ENCODE data around the gene TMIE. TPM values are rescaled to one million over a fixed set of nuclear protein-coding genes. Genes with fewer than 3 reads are reported as not detected.

TMIE gene
- total RNA-seq, 1 experiment from 2014 or later: 0.26 TPM

DNA sequence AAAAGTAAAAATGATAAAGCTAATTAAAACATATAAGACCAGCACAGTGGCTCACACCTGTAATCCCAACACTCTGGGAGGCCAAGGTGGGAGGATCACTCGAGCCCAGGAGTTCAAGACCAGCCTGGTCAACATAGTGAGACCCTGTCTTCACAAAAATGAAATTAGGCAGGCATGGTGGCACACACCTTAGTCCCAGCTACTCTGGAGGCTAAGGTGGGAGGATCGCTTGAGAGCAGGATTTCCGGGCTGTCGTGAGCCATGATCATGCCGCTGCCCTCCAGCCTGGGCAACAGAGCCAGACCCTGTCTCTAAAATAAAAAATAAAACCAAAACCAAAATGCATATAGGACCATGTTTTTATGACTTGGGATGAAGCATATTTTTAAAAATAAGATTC lies 21.3 kb downstream of the TMIE start:
- intact Hi-C loops (cut with micrococcal nuclease): no loop called here
- Mint-ChIP-seq H3K4me1 (ENCODE audit: insufficient read depth, unreplicated experiment) (no peaks in the 10 kb centered on the region), H3K4me3 (ENCODE audit: unreplicated experiment) (no peak overlapping the region), H3K27ac (ENCODE audit: low read depth, unreplicated experiment) (no peak overlapping the region), H3K36me3 (ENCODE audit: insufficient read depth, unreplicated experiment) (no peaks in the 10 kb centered on the region), H3K9me3 (ENCODE audit: unreplicated experiment) (no peaks in the 10 kb centered on the region), H3K27me3 (ENCODE audit: insufficient read depth, unreplicated experiment) (peaks cover 27% of the 10 kb centered on the region)
- TF ChIP-seq, protein P1, sequence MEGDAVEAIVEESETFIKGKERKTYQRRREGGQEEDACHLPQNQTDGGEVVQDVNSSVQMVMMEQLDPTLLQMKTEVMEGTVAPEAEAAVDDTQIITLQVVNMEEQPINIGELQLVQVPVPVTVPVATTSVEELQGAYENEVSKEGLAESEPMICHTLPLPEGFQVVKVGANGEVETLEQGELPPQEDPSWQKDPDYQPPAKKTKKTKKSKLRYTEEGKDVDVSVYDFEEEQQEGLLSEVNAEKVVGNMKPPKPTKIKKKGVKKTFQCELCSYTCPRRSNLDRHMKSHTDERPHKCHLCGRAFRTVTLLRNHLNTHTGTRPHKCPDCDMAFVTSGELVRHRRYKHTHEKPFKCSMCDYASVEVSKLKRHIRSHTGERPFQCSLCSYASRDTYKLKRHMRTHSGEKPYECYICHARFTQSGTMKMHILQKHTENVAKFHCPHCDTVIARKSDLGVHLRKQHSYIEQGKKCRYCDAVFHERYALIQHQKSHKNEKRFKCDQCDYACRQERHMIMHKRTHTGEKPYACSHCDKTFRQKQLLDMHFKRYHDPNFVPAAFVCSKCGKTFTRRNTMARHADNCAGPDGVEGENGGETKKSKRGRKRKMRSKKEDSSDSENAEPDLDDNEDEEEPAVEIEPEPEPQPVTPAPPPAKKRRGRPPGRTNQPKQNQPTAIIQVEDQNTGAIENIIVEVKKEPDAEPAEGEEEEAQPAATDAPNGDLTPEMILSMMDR (IDR thresholded peaks at IDR 0.05; ENCODE audit: unreplicated experiment): no peak
- DNase-seq (ENCODE audit: unreplicated experiment): no peak
- BruUV-seq (replicated peaks): no TSS peak
- ChIA-PET POLR2A (no interaction called here), CTCF (no interaction called here)

GRCh38 chr3:46724424-46724823 lies 23.2 kb downstream of the TMIE start:
- ChIA-PET CTCF (interaction anchor here (0.7 to 1.3 kb wide), 2 partner anchors 127 to 142 kb away, joined by 3 read pairs; no protein-coding TSS in a partner anchor), POLR2A (no interaction called here)
- Mint-ChIP-seq H3K27ac (ENCODE audit: low read depth, unreplicated experiment) (no peak overlapping the region), H3K36me3 (ENCODE audit: insufficient read depth, unreplicated experiment) (no peaks in the 10 kb centered on the region), H3K4me3 (ENCODE audit: unreplicated experiment) (no peak overlapping the region), H3K4me1 (ENCODE audit: insufficient read depth, unreplicated experiment) (no peaks in the 10 kb centered on the region), H3K27me3 (ENCODE audit: insufficient read depth, unreplicated experiment) (peaks cover 29% of the 10 kb centered on the region), H3K9me3 (ENCODE audit: unreplicated experiment) (no peaks in the 10 kb centered on the region)
- intact Hi-C loops (cut with micrococcal nuclease): no loop called here
- no TSS peak for BruUV-seq (replicated peaks)
- DNase-seq (ENCODE audit: unreplicated experiment): no peak
- TF ChIP-seq, protein P1 (IDR thresholded peaks at IDR 0.05; ENCODE audit: unreplicated experiment): no peak

- ChIA-PET POLR2A (no interaction called here), CTCF (interaction anchor here (0.9 kb wide), 1 partner anchor 16 kb away, joined by 3 read pairs; no protein-coding TSS in a partner anchor)
- Mint-ChIP-seq H3K9me3 (ENCODE audit: unreplicated experiment) (no peaks in the 10 kb centered on the region), H3K27me3 (ENCODE audit: insufficient read depth, unreplicated experiment) (peaks cover 31% of the 10 kb centered on the region), H3K4me1 (ENCODE audit: insufficient read depth, unreplicated experiment) (no peaks in the 10 kb centered on the region), H3K4me3 (ENCODE audit: unreplicated experiment) (no peak overlapping the region), H3K27ac (ENCODE audit: low read depth, unreplicated experiment) (no peak overlapping the region), H3K36me3 (ENCODE audit: insufficient read depth, unreplicated experiment) (no peaks in the 10 kb centered on the region)
- TF ChIP-seq, protein P1 (IDR thresholded peaks at IDR 0.05; ENCODE audit: unreplicated experiment): no peak
- no peak for DNase-seq (ENCODE audit: unreplicated experiment)
- intact Hi-C loops (cut with micrococcal nuclease): no loop called here
- no TSS peak for BruUV-seq (replicated peaks)
Measured at GRCh38 chr3:46725621-46726314, 24.6 kb downstream of the TMIE start.

DNA sequence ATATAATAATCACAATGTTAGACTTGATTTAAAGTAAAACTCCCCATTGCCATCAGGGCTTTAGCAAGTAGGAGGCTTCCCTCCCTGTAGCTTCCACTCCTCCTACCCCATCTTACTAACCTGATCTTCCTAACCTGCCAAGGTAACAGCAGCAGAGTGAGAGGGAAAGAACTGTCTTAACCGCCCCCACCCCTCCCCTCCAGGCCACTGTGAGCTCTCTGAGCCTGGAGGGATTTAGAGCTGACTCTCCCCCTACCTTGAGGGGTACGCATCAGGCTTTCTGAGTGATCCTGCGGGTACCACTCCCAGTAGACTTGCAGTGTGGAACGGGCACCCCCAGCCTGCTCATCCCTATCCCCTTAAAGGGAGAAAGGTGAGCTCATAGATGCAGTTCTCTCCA lies 27.8 kb downstream of the TMIE start:
- BruUV-seq (replicated peaks): no TSS peak
- H3K4me3 Mint-ChIP-seq (ENCODE audit: unreplicated experiment): no peak overlapping the region
- no peaks in the 10 kb centered on the region for H3K4me1 Mint-ChIP-seq (ENCODE audit: insufficient read depth, unreplicated experiment)
- ChIA-PET CTCF (interaction anchor here (1.1 kb wide), 1 partner anchor 15 kb away, joined by 4 read pairs; no protein-coding TSS in a partner anchor), POLR2A (no interaction called here)
- H3K36me3 Mint-ChIP-seq (ENCODE audit: insufficient read depth, unreplicated experiment): no peaks in the 10 kb centered on the region
- H3K9me3 Mint-ChIP-seq (ENCODE audit: unreplicated experiment): no peaks in the 10 kb centered on the region
- H3K27me3 Mint-ChIP-seq (ENCODE audit: insufficient read depth, unreplicated experiment): peaks cover 51% of the 10 kb centered on the region
- no peak for DNase-seq (ENCODE audit: unreplicated experiment)
- intact Hi-C loops (cut with micrococcal nuclease): no loop called here
- TF ChIP-seq, protein P1 (IDR thresholded peaks at IDR 0.05; ENCODE audit: unreplicated experiment): no peak
- H3K27ac Mint-ChIP-seq (ENCODE audit: low read depth, unreplicated experiment): no peak overlapping the region

All from MCF 10A (cell line).